Urothelium cell line (cell line): Measurements from ENCODE around the gene NDE1.
"Not testable (repeated sequence)": the region's sequence is repeated elsewhere in the genome, so short reads cannot be mapped to it uniquely, and the experiment has no call there.

Source experiments
- DNase-seq: peaks from one replicate; pipeline ENCODE4 v3.0.0; 2011; ENCODE audit warnings: low spot score, mixed read lengths
- FAIRE-seq: peaks from 2 replicates; lab custom pipeline; 2011; peaks lifted over from hg19 to GRCh38; lab: Jason Lieb, UNC

NDE1 gene

DNA sequence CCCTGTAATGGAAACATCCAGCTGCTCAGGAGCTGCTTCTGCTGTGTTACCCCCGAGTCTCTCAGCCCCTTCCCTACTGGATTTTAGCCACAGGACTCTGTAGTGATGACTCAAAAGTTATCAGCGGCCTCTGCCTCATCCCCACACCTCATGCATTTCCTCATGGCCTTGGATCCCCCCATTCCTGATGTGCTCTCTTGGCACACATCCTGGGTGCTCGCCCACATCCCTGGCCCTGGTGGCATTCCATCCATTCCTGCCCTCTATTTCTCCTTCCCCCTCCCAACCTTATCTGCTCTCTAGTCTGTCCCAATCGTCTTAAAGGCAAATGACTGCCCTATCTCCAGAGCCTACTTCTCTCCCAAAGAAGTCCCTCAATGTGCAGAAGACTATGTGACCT is 31.7 kb upstream of the NDE1 start:
- DNase-seq, result peak; percentile 44
- FAIRE-seq, result no peak

- no peak for DNase-seq
- FAIRE-seq, result no peak
Observed at GRCh38 chr16:15620611-15621195, 29.3 kb upstream of the NDE1 start.

DNA sequence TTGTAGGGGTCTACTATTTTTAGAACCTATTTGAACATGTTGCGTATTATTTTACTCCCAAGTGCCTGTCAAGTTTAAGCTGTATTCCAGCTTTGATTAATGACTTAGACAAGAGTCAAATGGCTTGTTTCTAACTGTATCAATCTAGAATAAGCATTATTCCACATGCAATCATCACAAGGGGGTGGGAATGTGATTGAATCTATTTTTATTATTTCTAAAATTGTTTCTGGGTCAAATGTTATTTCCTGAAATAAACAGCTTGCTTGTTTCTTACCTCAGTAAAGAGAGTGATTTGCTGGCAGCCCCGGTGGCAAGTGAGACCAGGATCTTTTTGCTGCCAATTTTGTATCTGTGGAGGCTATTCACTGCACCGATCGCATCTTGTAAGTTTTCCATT is 28.6 kb upstream of the NDE1 start:
- DNase-seq (no peak), FAIRE-seq (no peak)

GRCh38 chr16:15621889-15622288 is 28.2 kb upstream of the NDE1 start:
- no peak for FAIRE-seq

DNA sequence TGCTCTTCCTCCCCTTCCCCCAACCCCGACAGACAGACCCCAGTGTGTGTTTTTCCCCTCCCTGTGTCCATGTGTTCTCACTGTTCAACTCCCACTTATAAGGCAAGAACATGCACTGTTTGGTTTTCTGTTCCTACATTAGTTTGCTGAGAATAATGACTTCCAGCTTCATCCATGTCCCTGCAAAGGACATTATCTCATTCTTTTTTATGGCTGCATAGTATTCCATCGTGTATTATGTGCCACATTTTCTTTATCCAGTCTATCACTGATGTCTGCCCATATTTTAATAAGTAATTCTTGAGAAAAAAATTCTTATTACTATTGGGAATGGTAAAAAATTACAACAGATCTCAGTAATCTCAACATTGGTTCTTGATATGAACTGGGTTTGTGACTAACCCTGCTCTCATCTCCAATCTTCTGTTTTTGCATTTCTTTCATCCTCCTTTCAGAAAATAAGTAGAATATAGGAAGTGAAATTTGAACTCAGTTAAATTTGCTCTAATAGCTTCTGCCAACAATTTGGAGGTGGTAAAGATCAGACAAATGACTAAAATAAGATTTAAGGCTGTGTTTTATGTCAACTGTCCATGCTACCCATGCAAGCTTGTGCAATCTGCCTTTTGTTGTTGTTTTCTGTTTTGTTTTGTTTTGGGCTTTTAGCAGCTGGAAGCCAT is 18.2 kb upstream of the NDE1 start:
- DNase-seq, result no peak
- FAIRE-seq, result no peak

More at GRCh38 chr16:15621889-15622288, 28.2 kb upstream of the NDE1 start:
- DNase-seq, result no peak

- no peak for FAIRE-seq
- no peak for DNase-seq
Observed at GRCh38 chr16:15635926-15636325, 14.1 kb upstream of the NDE1 start.

GRCh38 chr16:15636392-15636873 is 13.6 kb upstream of the NDE1 start:
- DNase-seq (no peak), FAIRE-seq (no peak)

- FAIRE-seq (no peak), DNase-seq (no peak)
Observed at GRCh38 chr16:15639061-15639568, 10.9 kb upstream of the NDE1 start.

DNA sequence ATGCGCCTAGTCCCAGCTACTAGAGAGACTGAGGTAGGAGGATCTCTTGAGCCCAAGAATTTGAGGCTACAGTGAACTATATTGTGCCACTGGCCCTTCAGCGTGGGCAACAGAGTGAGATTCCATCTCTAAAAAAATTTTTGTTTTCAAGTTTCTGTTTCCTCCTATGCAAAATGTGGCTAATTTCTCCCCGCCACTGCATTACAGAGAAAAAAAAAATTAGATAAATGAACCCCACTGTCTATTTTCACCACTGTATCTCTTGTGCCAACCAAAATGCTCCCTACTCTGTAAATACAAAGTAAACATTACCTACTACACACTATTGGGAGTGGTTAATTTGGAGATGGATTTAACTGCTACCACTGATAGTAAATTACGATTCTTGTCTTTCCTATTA is 9.1 kb upstream of the NDE1 start:
- FAIRE-seq, result no peak
- no peak for DNase-seq

GRCh38 chr16:15641753-15642556 is 8.1 kb upstream of the NDE1 start:
- FAIRE-seq, result no peak

DNA sequence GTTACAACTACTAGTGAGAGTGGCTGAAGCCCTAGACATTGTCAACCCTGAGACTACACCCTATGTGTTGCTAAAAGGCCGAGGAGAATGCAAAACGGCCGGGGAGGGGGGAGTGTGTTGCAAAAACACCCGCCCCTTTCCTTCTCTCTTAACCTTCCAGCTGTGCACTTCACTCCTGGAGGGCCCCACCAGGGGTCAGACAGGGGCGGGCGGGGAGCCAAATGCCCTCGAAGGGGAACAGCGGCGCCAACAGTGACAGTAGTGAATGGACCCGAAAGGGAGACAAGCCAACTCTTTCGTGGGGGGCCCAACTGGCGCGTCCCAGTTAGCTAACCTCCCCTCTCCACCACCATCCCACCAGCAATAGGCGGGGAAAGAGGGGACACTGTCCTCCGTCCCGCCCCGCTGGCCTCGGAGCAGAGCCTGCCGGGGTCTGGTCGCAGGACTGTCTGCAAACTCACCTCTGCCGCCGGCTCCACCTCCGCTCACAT is 7.4 kb upstream of the NDE1 start:
- FAIRE-seq, result no peak
- DNase-seq, result peak; percentile 49

More at GRCh38 chr16:15641753-15642556, 8.1 kb upstream of the NDE1 start:
- DNase-seq, result no peak

DNA sequence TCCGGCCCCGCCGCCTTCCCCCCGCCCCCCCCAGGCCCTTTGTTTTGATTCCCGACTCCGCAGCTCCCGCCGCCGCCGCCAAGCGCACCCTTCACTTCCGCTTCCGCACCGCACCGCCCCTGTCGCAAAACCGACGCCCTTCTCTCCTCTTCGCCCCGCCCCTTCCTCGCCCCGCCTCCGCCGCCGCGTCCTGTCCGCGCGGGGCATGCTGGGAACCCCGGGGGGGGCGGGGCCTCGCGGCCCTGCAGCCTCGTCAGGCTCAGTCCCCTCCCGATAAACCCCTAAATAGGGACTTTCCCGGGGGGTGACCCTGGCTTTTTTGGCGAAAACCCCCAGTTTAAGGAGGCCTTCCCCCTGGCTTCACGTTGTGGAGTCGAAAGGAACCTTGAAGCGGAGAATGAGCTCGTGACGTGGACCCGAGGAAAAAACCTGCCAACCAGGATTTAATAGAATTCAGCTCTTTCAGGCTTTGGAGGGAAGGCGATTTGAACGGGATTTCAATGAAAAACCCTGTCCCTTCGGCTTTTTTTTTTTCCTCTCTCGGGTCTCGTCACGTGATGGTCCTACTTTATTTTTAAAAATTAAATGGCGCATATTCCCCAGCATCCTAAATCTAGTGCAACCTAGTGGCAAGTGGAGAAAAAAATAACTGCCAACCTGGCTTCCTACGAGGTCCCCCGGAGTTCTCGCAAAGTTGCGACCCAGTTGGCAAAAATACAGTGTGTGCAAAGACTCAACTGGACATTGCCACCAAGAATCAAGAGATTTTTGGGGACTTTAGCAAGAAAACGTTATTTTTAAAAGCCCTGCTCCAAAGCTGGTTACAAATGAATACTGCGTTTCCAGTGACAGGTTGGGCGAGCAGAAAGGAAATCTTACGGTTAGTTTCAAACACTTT is 6.7 kb upstream of the NDE1 start, which contains the start of gene MARF1:
TSS of gene MARF1 (minus strand) at position 107 of the 898 bp plus-strand sequence. CDS start 3,921 bp downstream, outside the sequence.
- DNase-seq (peak; percentile 88), FAIRE-seq (no peak)

GRCh38 chr16:15643946-15644250 is 6.1 kb upstream of the NDE1 start:
- FAIRE-seq (no peak), DNase-seq (no peak)

GRCh38 chr16:15644267-15644961 is 5.6 kb upstream of the NDE1 start:
- peak; percentile 9 for DNase-seq
- no peak for FAIRE-seq

GRCh38 chr16:15644962-15645465 is 5.0 kb upstream of the NDE1 start:
- FAIRE-seq, result not testable (repeated sequence)
- peak; percentile 36 for DNase-seq

DNA sequence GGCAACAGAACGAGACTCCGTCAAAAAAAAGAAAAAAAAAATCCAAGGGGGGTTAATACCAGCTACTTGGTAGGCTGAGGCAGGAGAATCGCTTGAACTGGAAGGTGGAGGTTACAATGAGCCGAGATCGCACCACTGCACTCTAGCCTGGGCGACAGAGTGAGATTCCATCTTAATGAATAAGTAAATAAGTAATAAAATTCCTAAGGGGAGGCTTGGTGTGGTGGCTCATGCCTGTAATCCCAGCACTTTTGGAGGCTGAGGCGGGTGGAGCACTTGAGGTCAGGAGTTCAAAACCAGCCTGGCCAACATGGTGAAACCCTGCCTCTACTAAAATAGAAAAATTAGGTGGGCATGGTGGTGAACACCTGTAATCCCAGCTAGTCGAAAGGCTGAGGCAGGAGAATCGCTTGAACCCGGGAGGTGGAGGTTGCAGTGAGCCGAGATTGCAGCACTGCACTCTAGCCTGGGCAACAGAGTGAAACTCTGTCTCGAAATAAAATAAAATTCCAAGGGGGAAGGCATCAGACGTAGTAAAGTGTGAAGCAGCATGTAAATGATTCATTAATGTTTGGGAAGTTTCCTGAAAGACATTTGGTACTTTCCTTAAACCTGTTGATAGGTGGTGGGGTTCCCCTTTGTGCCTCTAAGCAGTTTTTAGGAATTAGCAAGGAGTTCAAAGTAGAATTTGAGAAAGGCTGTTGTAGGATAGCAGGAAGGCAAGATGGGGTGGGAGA is 3.3 kb upstream of the NDE1 start:
- DNase-seq, FAIRE-seq: not testable (repeated sequence)

- DNase-seq (no peak), FAIRE-seq (no peak)
Observed at GRCh38 chr16:15647294-15648014, 2.6 kb upstream of the NDE1 start.

- no peak for FAIRE-seq
- no peak for DNase-seq
Observed at GRCh38 chr16:15648135-15648730, 1.8 kb upstream of the NDE1 start.
